DMS53 (cell line): ENCODE data around the gene EPHA1.
A peak's percentile ranks its signal among the peaks of the same experiment; 100 is the strongest.
"Not testable (repeated sequence)": the region's sequence is repeated elsewhere in the genome, so short reads cannot be mapped to it uniquely, and the experiment has no call there.

ENCODE experiments used
- DNase-seq: peaks from one replicate; lab custom pipeline; 2025; lab: John Stamatoyannopoulos, UW

The EPHA1 gene

GRCh38 chr7:143431109-143431508 lies 22.5 kb upstream of the EPHA1 start:
- DNase-seq = no peak

- no peak for DNase-seq
Measured at GRCh38 chr7:143429770-143430698, 21.4 kb upstream of the EPHA1 start.

- DNase-seq = no peak
Measured at GRCh38 chr7:143426479-143427142, 18.0 kb upstream of the EPHA1 start.

- not testable (repeated sequence) for DNase-seq
Measured at GRCh38 chr7:143424476-143424875, 15.8 kb upstream of the EPHA1 start.

- no peak for DNase-seq
Measured at GRCh38 chr7:143422033-143422432, 13.4 kb upstream of the EPHA1 start.

GRCh38 chr7:143420624-143421023 lies 12.0 kb upstream of the EPHA1 start:
- DNase-seq = not testable (repeated sequence)

- peak; percentile 79 for DNase-seq
Measured at GRCh38 chr7:143419880-143420279, 11.2 kb upstream of the EPHA1 start.

- DNase-seq = no peak
Measured at GRCh38 chr7:143418681-143419458, 10.2 kb upstream of the EPHA1 start.

GRCh38 chr7:143417734-143418383 lies 9.2 kb upstream of the EPHA1 start:
- DNase-seq = no peak

- DNase-seq = peak; percentile 79
Measured at GRCh38 chr7:143416565-143417149, 8.0 kb upstream of the EPHA1 start.

- no peak for DNase-seq
Measured at GRCh38 chr7:143415742-143416397, 7.2 kb upstream of the EPHA1 start.

- DNase-seq = not testable (repeated sequence)
Measured at GRCh38 chr7:143415209-143415608, 6.6 kb upstream of the EPHA1 start.

GRCh38 chr7:143413123-143413522 lies 4.5 kb upstream of the EPHA1 start:
- DNase-seq = no peak

- DNase-seq = no peak
Measured at GRCh38 chr7:143411976-143412708, 3.5 kb upstream of the EPHA1 start.

- no peak for DNase-seq
Measured at GRCh38 chr7:143410521-143411004, 1.9 kb upstream of the EPHA1 start.

- DNase-seq = no peak
Measured at GRCh38 chr7:143408252-143408685, 387 bp downstream of the EPHA1 start.

GRCh38 chr7:143407287-143408251 lies 1.1 kb downstream of the EPHA1 start:
- DNase-seq = no peak

- peak; percentile 42 for DNase-seq
Measured at GRCh38 chr7:143406002-143406357, 2.7 kb downstream of the EPHA1 start.
